ENCODE data around the gene CUL4A. TPM values are rescaled to one million over a fixed set of nuclear protein-coding genes. Genes with fewer than 3 reads are reported as not detected.

The CUL4A gene
- total RNA-seq, 4 donors from 2014 or later, result 232 to 319 (median 234) TPM

- DNase-seq, result no peak
- in situ Hi-C loops (cut with MboI; ENCODE audit: low sequenced_read_pairs in 4 of 4), result no loop called here
- no peak overlapping the region for H3K27ac ChIP-seq
- H3K9me3 ChIP-seq, result no peaks in the 10 kb centered on the region
- peaks cover 0 to 54% of the 10 kb centered on the region in 2 donors for H3K36me3 ChIP-seq
- H3K4me3 ChIP-seq, result no peak overlapping the region
- H3K27me3 ChIP-seq, result no peaks in the 10 kb centered on the region
- no peaks in the 10 kb centered on the region for H3K4me1 ChIP-seq
- ATAC-seq, result no peak
- no peak for TF ChIP-seq CTCF (IDR thresholded peaks at IDR 0.05 in 4 of 5, conservative IDR thresholded peaks at IDR 0.05 in 1 of 5)
- no peak for TF ChIP-seq POLR2A (IDR thresholded peaks at IDR 0.05)
- intact Hi-C loops (cut with DNase I; ENCODE audit: low total_unique reads), result no loop called here
Measured at GRCh38 chr13:113315992-113316391, 106.6 kb downstream of the CUL4A start.

Small RNAs within 50 kb of the gene (microRNA-seq; reads per million reads assigned to microRNA genes)
- 0 reads per million in 2 donors for gene MIR8075 (ENCODE audit: borderline replicate concordance in 2 of 2)

Other genes with a start within 250 kb of the CUL4A start
- gene MCF2L, start 240.4 kb upstream of the CUL4A start, total RNA-seq, result 10 to 100 TPM; 16.1 to 21.2 (median 19.4) TPM
- 1 to 10 TPM in 1 of 4 donors, under 1 TPM in 1, not detected in 2; 0.20 to 1.2 TPM for gene F7, start 103.8 kb upstream of the CUL4A start, total RNA-seq
- 1 to 10 TPM in 3 of 4 donors, under 1 TPM in 1; 1.00 to 4.8 (median 2.4) TPM for gene F10, start 86.8 kb upstream of the CUL4A start, total RNA-seq
- not detected for gene PROZ, start 51.0 kb upstream of the CUL4A start, total RNA-seq
- 10 to 100 TPM; 26.4 to 45.6 (median 28.0) TPM for gene PCID2, start 944 bp upstream of the CUL4A start, total RNA-seq
- gene LAMP1, start 87.6 kb downstream of the CUL4A start, total RNA-seq, result 10 to 100 TPM; 36.4 to 80.9 (median 66.9) TPM
- gene GRTP1, start 154.5 kb downstream of the CUL4A start, total RNA-seq, result 1 to 10 TPM; 2.6 to 8.8 (median 6.0) TPM
- gene ADPRHL1, start 243.9 kb downstream of the CUL4A start, total RNA-seq, result 100 to 1,000 TPM; 224 to 354 (median 295) TPM